HFF-Myc (cell line): ENCODE results near the gene SHB.

Source experiments
- DNase-seq: peaks from one replicate; pipeline ENCODE4 v3.0.0-alpha.2; 2011; ENCODE audit warnings: low read depth; ENCODE audit errors: extremely low read depth
- H3K4me3 ChIP-seq: replicated peaks from 2 replicates; pipeline ENCODE4 v1.5.1; 2011; ENCODE audit warnings: low read depth, mild to moderate bottlenecking, control low read depth, low read length
- CTCF ChIP-seq: IDR thresholded peaks from 2 replicates; pipeline ENCODE4 v1.5.1; 2012; ENCODE audit warnings: mild to moderate bottlenecking, low read depth, low read length, control low read depth; ENCODE audit errors: missing control alignments

SHB gene

GRCh38 chr9:37921168-37921510 is 147.9 kb downstream of the SHB start:
- no peak overlapping the region for H3K4me3 ChIP-seq
- DNase-seq = no peak
- TF ChIP-seq CTCF = no peak

- no peak overlapping the region for H3K4me3 ChIP-seq
- no peak for TF ChIP-seq CTCF
- DNase-seq = no peak
These were observed 148.4 kb downstream of the SHB start for GRCh38 chr9:37920471-37921167.

GRCh38 chr9:37919956-37920335 is 149.1 kb downstream of the SHB start:
- H3K4me3 ChIP-seq = no peak overlapping the region
- no peak for DNase-seq
- TF ChIP-seq CTCF = no peak

DNA sequence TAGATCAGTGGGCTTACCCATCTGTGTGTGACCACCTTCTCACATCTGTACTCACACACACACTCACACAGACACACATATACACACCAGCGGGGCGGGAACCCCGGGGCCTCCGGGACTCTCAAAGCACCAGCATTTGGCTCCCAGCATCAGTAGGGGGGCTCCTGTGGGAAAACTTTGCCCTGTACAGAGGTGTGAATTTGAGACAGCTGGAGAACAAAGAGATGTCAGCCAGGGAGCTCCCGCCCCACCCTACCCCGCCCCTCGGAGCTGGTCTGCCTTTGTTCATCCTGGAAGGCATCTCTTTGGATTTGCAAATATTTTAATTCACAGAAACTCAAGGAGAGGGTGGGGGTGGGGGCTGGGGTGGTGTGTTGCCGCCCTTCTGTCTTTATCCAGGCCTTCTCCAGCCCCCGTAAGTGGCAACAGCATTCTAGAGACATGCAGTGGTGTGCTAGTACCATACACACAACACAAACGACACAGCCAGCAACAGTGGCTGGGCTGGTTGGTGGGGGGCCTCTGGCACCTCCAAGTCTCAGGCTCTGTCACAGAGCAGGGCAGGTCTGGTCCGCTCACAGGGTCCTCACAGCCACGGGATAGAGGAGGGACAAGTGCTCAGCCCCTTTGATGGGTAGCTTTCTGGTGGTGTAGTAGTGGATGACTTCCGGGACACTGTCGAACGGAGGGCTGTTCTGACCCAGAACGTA is 149.6 kb downstream of the SHB start:
- no peak for DNase-seq
- no peak for TF ChIP-seq CTCF
- no peak overlapping the region for H3K4me3 ChIP-seq

- DNase-seq = no peak
- H3K4me3 ChIP-seq = no peak overlapping the region
- no peak for TF ChIP-seq CTCF
These were observed 150.3 kb downstream of the SHB start for GRCh38 chr9:37918665-37919170.

DNA sequence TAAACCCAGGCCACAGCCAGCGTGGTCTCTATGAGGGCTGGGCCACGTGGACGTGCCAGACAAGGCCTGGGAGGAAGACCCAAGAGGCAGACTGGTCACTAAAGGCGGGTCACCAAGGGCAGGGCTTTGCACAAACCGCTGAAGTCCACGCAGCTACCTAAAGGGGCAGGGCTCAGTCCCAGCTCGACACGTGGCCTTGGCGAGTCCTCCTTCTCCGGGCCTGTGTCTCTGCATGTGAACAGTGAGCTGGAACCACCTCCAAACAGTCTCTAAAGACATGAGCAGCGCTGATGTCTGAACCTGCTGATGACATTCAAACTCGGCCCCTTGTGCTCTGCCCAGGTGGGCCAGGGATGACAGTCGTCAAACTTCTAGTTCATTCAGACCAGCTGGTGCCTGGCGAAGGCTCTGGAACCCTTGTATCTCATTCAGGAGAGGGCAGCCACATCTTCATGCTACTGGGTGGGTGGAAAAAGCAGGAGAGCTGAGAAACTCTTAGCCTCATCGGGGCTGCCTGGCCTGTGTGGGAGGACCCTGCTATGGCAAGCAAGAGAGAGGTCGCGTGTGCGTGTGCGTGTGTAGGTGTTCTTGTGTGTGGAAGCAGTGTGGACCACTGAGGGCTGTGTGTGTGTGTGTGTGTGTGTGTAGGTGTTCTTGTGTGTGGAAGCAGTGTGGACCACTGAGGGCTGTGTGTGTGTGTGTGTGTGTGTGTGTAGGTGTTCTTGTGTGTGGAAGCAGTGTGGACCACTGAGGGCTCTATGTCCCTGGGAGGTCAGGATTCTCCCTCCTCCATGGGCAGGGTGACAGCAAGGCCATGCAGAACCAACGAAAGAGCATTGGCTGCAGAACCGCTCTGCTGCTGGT is 151.0 kb downstream of the SHB start:
- no peak for DNase-seq
- no peak overlapping the region for H3K4me3 ChIP-seq
- TF ChIP-seq CTCF = no peak
